BJ (cell line): ENCODE results near the gene ACER3. TPM values are rescaled to one million over a fixed set of nuclear protein-coding genes. Genes with fewer than 3 reads are reported as not detected.
"Not testable (repeated sequence)": the region's sequence is repeated elsewhere in the genome, so short reads cannot be mapped to it uniquely, and the experiment has no call there.

ENCODE experiments used
- CTCF ChIA-PET: fragments of 350-600 bp; formaldehyde crosslinking; extraction: SDS; loops from one replicate; lab custom pipeline; 2021; ENCODE audit warnings: antibody characterized with exemption, inconsistent platforms; lab: Yijun Ruan, JAX
- POLR2A ChIA-PET: fragments of 300-600 bp; sonication (Branson Sonifier 250); formaldehyde crosslinking; extraction: SDS; loops from one replicate; lab custom pipeline; 2021; ENCODE audit warnings: antibody characterized with exemption; lab: Charles Lee
- DNase-seq: peaks from one replicate; pipeline ENCODE4 v3.0.0-alpha.2; 2011; ENCODE audit warnings: low read depth
- H3K27me3 ChIP-seq: 2 replicates; pipeline ENCODE4 v1.6.0; 2011; ENCODE audit warnings: low read length; ENCODE audit not compliant: control insufficient read depth, insufficient read depth
- H3K36me3 ChIP-seq: 2 replicates; pipeline ENCODE4 v1.5.1; 2011; ENCODE audit warnings: low read length; ENCODE audit not compliant: control insufficient read depth, insufficient read depth
- H3K4me3 ChIP-seq: 2 replicates; pipeline ENCODE4 v1.5.1; 2011; ENCODE audit warnings: low read depth, mild to moderate bottlenecking, control low read depth, low read length
- polyA plus RNA-seq: library from polyadenylated mRNA; depleted of rRNA; stranded (reverse); fragments of >200 nt; gene quantifications from 2 replicates; pipeline ENCODE4 v1.2.3, GENCODE V29; 2011
- TF ChIP-seq, protein P1 (sequence below): IDR thresholded peaks from 2 replicates; pipeline ENCODE4 v1.5.1; 2011; ENCODE audit warnings: low read depth, mild to moderate bottlenecking, control low read depth, inconsistent platforms, low read length, moderate library complexity; ENCODE audit not compliant: insufficient read depth

Gene ACER3
- polyA plus RNA-seq, 1 experiment, result 9.7 TPM

GRCh38 chr11:76946223-76946622, 85.5 kb downstream of the ACER3 start:
- ChIA-PET POLR2A (no interaction called here), CTCF (no interaction called here)
- no peak overlapping the region for H3K4me3 ChIP-seq
- TF ChIP-seq, protein P1, sequence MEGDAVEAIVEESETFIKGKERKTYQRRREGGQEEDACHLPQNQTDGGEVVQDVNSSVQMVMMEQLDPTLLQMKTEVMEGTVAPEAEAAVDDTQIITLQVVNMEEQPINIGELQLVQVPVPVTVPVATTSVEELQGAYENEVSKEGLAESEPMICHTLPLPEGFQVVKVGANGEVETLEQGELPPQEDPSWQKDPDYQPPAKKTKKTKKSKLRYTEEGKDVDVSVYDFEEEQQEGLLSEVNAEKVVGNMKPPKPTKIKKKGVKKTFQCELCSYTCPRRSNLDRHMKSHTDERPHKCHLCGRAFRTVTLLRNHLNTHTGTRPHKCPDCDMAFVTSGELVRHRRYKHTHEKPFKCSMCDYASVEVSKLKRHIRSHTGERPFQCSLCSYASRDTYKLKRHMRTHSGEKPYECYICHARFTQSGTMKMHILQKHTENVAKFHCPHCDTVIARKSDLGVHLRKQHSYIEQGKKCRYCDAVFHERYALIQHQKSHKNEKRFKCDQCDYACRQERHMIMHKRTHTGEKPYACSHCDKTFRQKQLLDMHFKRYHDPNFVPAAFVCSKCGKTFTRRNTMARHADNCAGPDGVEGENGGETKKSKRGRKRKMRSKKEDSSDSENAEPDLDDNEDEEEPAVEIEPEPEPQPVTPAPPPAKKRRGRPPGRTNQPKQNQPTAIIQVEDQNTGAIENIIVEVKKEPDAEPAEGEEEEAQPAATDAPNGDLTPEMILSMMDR, result no peak
- H3K36me3 ChIP-seq, result no peaks in the 10 kb centered on the region
- H3K27me3 ChIP-seq, result no peaks in the 10 kb centered on the region
- no peak for DNase-seq

DNA sequence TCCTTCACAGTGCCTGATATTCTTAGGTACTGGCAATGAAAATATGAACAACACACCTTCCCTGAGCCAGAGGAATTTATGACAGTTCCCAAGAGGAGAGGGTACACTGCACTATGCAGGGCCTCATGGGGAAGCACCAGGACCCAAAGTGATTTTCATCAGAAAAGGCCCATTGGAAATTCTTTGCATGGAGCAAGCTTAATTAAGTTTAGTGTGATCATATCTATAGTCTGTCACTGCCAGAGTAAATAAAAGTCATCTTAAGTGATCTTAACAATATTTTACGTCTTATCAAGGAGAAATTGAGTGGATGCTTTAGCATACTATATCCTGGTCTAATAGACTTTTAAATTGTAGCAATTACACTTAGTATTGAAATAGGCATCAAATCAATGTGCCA, 86.5 kb downstream of the ACER3 start:
- H3K4me3 ChIP-seq, result no peak overlapping the region
- no peaks in the 10 kb centered on the region for H3K27me3 ChIP-seq
- TF ChIP-seq, protein P1, result no peak
- POLR2A ChIA-PET, result no interaction called here
- H3K36me3 ChIP-seq, result no peaks in the 10 kb centered on the region
- CTCF ChIA-PET, result interaction anchor here (0.9 to 1.8 kb wide), 3 partner anchors 27 to 39 kb away, joined by 3 to 4 read pairs (median 3); no protein-coding TSS in a partner anchor
- DNase-seq, result no peak

DNA sequence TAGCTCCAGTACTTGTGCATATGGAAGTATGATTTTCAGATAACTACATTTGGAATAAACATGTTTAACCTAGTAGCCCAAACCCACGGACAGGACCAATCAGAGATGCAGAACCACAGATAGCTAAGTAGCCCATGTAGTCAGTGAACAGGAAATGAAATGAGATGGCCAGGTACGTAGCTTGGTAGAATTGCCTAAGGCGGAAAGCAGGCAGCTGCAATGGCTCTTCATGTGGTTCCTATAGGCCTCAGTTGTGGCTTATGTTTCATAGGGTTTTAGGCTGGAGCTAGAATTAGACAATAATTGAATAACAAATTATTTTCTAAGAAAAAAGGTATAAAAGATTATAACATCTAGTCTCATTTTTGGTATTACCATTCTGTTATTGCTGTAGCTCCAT, 87.1 kb downstream of the ACER3 start:
- POLR2A ChIA-PET, result no interaction called here

GRCh38 chr11:76955459-76956114, 94.9 kb downstream of the ACER3 start:
- no peak overlapping the region for H3K4me3 ChIP-seq
- TF ChIP-seq, protein P1, result no peak
- ChIA-PET CTCF (no interaction called here), POLR2A (no interaction called here)
- no peaks in the 10 kb centered on the region for H3K36me3 ChIP-seq
- H3K27me3 ChIP-seq, result no peaks in the 10 kb centered on the region
- DNase-seq, result no peak

More for the DNA sequence above, 87.1 kb downstream of the ACER3 start:
- H3K4me3 ChIP-seq, result no peak overlapping the region
- TF ChIP-seq, protein P1, result no peak
- CTCF ChIA-PET, result interaction anchor here (0.7 to 1.8 kb wide), 4 partner anchors 28 to 53 kb away, joined by 3 to 5 read pairs (median 4); no protein-coding TSS in a partner anchor
- no peaks in the 10 kb centered on the region for H3K36me3 ChIP-seq
- H3K27me3 ChIP-seq, result no peaks in the 10 kb centered on the region
- DNase-seq, result no peak

- POLR2A ChIA-PET, result no interaction called here
These were observed 102.1 kb downstream of the ACER3 start for GRCh38 chr11:76962583-76963416.

GRCh38 chr11:76963417-76964168, 102.9 kb downstream of the ACER3 start:
- not testable (repeated sequence) for DNase-seq, H3K4me3 ChIP-seq, H3K36me3 ChIP-seq, H3K27me3 ChIP-seq
- CTCF ChIA-PET, result interaction anchor here (0.5 to 1.5 kb wide), 3 partner anchors 9 to 61 kb away, joined by 3 to 4 read pairs (median 3); no protein-coding TSS in a partner anchor
- POLR2A ChIA-PET, result interaction anchor here (0.6 kb wide), 1 partner anchor 91 kb away, joined by 7 read pairs; no protein-coding TSS in a partner anchor

More at GRCh38 chr11:76962583-76963416, 102.1 kb downstream of the ACER3 start:
- Histone ChIP-seq H3K4me3 (no peak overlapping the region), H3K36me3 (no peaks in the 10 kb centered on the region), H3K27me3 (no peaks in the 10 kb centered on the region)
- DNase-seq, result no peak
- TF ChIP-seq, protein P1, result no peak
- CTCF ChIA-PET, result interaction anchor here (0.5 to 1.5 kb wide), 4 partner anchors 8 to 62 kb away, joined by 3 to 4 read pairs (median 3); no protein-coding TSS in a partner anchor
